Vagina (tissue), 2 donors: Measurements from ENCODE around the gene NUB1. TPM values are rescaled to one million over a fixed set of nuclear protein-coding genes. Genes with fewer than 3 reads are reported as not detected.

Source experiments
- DNase-seq, 2 donors: peaks; one replicate each; pipeline ENCODE4 v3.0.0-alpha.2; 2017; ENCODE audit errors: extremely low spot score in 2 of 2
- H3K27ac ChIP-seq: fragments of 200-600 bp; sonication (generic); one replicate; pipeline ENCODE4 v1.5.1; 2019
- H3K27me3 ChIP-seq: fragments of 200-600 bp; sonication (generic); one replicate; pipeline ENCODE4 v1.5.1; 2019
- H3K36me3 ChIP-seq, 2 donors: fragments of 200-600 bp; sonication (generic); one replicate each; pipeline ENCODE4 v1.5.1; 2017 to 2019
- H3K4me1 ChIP-seq: fragments of 200-600 bp; sonication (generic); one replicate; pipeline ENCODE4 v1.5.1; 2019
- H3K4me3 ChIP-seq, 2 donors: fragments of 200-600 bp; sonication (generic); 1 replicate in 1 of 2; 2 replicates in 1 of 2; pipeline ENCODE4 v1.5.1; 2016 to 2019
- H3K9me3 ChIP-seq: fragments of 200-600 bp; sonication (generic); one replicate; pipeline ENCODE4 v1.5.1; 2019
- CTCF ChIP-seq, 3 experiments: fragments of 450-650 bp in 2 of 3; fragments of 200-600 bp in 1 of 3; sonication (generic) in 1 of 3; IDR thresholded peaks; one replicate each; pipeline ENCODE4 v1.5.1; 2017 to 2019; ENCODE audit warnings: antibody characterized with exemption in 3 of 3, mild to moderate bottlenecking in 2 of 3, moderate library complexity in 2 of 3
- POLR2A ChIP-seq, 2 donors: fragments of 450-650 bp; IDR thresholded peaks; one replicate each; pipeline ENCODE4 v1.6.1; 2017; ENCODE audit warnings: antibody characterized with exemption in 2 of 2, mild to moderate bottlenecking in 2 of 2, moderate library complexity in 2 of 2
- POLR2AphosphoS5 ChIP-seq, 2 donors: sonication (generic); formaldehyde crosslinking; IDR thresholded peaks; one replicate each; pipeline ENCODE4 v1.9.0; 2017; ENCODE audit warnings: antibody characterized with exemption in 2 of 2, mild to moderate bottlenecking in 2 of 2, low read depth in 1 of 2; ENCODE audit not compliant: insufficient read depth in 1 of 2
- intact Hi-C: fragments of 100-400 bp; cut with DNase I; formaldehyde crosslinking; loops from one replicate; pipeline ENCODE4 v1.15.1; 2023
- total RNA-seq: library from RNA; depleted of rRNA; stranded (reverse); fragments of >200 nt; gene quantifications from one replicate; pipeline ENCODE4 v1.2.3, GENCODE V29; 2016

Gene NUB1
- total RNA-seq, 1 donor from 2014 or later = 46.2 TPM

GRCh38 chr7:151374726-151375125 is 33.1 kb downstream of the NUB1 start:
- H3K4me3 ChIP-seq = no peak overlapping the region
- no peaks in the 10 kb centered on the region for H3K27me3 ChIP-seq
- no peak overlapping the region for H3K27ac ChIP-seq
- H3K4me1 ChIP-seq = no peaks in the 10 kb centered on the region
- intact Hi-C loops = no loop called here
- no peaks in the 10 kb centered on the region for H3K9me3 ChIP-seq
- peaks cover 0 to 40% of the 10 kb centered on the region in 2 donors for H3K36me3 ChIP-seq
- TF ChIP-seq POLR2A (IDR thresholded peaks at IDR 0.05) (no peak), CTCF (IDR thresholded peaks at IDR 0.05) (no peak), POLR2AphosphoS5 (IDR thresholded peaks at IDR 0.05; ENCODE audit: insufficient read depth in 1 of 2, low read depth in 1 of 2) (no peak)
- DNase-seq = no peak

DNA sequence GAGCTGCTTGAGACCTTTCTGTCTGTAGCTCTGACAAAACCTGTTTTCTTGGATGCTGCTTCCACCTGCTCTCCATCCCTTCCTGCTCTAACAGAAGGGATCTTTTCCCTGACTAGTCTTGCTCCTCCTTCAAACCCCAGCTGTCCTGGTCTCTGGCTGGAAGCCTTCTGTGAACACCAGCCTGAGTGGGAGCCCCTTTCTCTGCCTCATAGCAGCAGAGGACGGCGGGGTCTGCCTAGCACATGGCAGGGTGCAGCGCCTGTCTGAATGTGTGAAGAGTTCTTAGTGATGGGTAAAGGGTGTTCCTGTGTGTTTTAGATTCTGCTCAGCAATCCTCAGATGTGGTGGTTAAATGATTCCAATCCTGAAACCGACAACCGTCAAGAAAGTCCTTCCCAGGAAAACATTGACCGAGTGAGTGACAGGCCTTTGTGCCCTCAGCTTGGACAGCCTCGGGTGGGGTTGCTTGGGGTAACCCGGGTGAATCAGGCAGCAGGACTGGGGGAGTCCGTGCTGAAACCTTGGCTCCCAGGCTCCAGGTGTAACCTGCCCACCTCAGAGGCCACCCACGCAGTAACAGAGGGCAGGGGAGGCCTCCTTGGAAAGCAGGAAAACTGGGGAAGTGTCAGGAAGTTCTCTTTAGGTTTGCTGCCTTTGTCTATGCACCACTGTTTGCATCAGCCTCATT is 34.1 kb downstream of the NUB1 start:
- H3K27ac ChIP-seq = no peak overlapping the region
- intact Hi-C loops = no loop called here
- peaks cover 0 to 35% of the 10 kb centered on the region in 2 donors for H3K36me3 ChIP-seq
- H3K4me1 ChIP-seq = no peaks in the 10 kb centered on the region
- TF ChIP-seq CTCF (IDR thresholded peaks at IDR 0.05) (no peak), POLR2AphosphoS5 (IDR thresholded peaks at IDR 0.05; ENCODE audit: insufficient read depth in 1 of 2, low read depth in 1 of 2) (no peak), POLR2A (IDR thresholded peaks at IDR 0.05) (no peak)
- H3K9me3 ChIP-seq = no peaks in the 10 kb centered on the region
- no peaks in the 10 kb centered on the region for H3K27me3 ChIP-seq
- no peak for DNase-seq
- no peak overlapping the region for H3K4me3 ChIP-seq

DNA sequence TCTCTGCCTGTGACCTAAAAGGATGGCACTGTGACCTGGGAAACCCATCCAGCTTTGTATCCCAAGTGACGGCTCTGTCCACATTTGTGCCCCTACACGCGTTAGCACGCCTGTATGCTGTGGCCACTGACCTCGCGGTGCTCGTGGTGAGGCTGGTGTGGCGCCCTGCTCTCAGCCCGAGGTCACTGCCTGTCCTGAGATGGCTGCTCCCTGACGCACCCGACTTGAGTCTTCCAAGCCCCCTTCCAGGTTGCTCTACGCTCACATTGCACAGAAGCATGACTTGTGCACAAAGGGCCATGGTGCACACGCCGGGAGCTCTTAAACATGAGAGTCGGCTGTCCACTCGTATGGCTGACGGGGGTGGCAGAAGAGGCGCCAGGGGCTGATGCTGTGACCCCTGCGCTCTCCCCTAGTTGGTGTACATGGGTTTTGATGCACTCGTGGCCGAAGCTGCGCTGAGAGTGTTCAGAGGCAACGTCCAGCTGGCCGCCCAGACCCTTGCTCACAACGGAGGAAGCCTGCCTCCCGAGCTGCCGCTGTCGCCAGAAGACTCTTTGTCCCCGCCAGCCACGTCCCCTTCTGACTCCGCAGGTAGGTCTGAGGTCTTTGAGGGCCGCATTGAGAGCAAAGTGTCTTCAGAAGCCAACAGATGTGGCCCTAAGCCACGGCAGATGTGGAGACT is 34.7 kb downstream of the NUB1 start:
- TF ChIP-seq POLR2AphosphoS5 (IDR thresholded peaks at IDR 0.05; ENCODE audit: insufficient read depth in 1 of 2, low read depth in 1 of 2) (no peak), POLR2A (IDR thresholded peaks at IDR 0.05) (no peak), CTCF (IDR thresholded peaks at IDR 0.05) (no peak)
- Histone ChIP-seq H3K4me1 (peaks cover 4% of the 10 kb centered on the region), H3K27me3 (no peaks in the 10 kb centered on the region), H3K27ac (no peak overlapping the region), H3K4me3 (no peak overlapping the region), H3K9me3 (no peaks in the 10 kb centered on the region), H3K36me3 (peaks cover 0 to 35% of the 10 kb centered on the region in 2 donors)
- no peak for DNase-seq
- intact Hi-C loops = no loop called here

GRCh38 chr7:151377406-151377805 is 35.8 kb downstream of the NUB1 start:
- no peak overlapping the region for H3K4me3 ChIP-seq
- TF ChIP-seq POLR2AphosphoS5 (IDR thresholded peaks at IDR 0.05; ENCODE audit: insufficient read depth in 1 of 2, low read depth in 1 of 2) (no peak), CTCF (IDR thresholded peaks at IDR 0.05) (no peak), POLR2A (IDR thresholded peaks at IDR 0.05) (no peak)
- H3K9me3 ChIP-seq = no peaks in the 10 kb centered on the region
- H3K36me3 ChIP-seq = peaks cover 0 to 35% of the 10 kb centered on the region in 2 donors
- H3K4me1 ChIP-seq = peaks cover 14% of the 10 kb centered on the region
- no peak for DNase-seq
- H3K27ac ChIP-seq = no peak overlapping the region
- H3K27me3 ChIP-seq = no peaks in the 10 kb centered on the region
- intact Hi-C loops = no loop called here

DNA sequence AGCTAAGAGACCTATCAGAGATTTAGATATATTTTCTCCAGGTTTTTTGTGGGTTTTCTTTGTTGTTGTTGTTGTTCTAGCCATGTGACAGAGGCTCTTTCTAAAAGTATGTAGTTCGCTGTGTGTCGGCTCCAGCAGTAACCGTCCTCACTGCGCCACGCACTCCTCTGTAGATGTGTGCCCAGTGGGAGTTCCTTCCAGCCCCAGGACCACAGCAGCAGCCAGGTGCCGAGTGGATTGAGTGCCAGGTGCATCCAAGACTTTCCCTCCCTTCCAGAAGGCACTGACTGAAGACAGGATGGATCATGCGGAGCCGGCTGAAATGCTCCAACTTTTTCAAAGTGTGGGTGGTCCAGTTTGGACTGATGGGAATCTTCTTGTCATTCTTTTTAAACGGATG is 36.4 kb downstream of the NUB1 start:
- intact Hi-C loops = no loop called here
- Histone ChIP-seq H3K36me3 (peaks cover 0 to 35% of the 10 kb centered on the region in 2 donors), H3K4me1 (peaks cover 15% of the 10 kb centered on the region), H3K9me3 (no peaks in the 10 kb centered on the region), H3K27ac (no peak overlapping the region), H3K27me3 (no peaks in the 10 kb centered on the region), H3K4me3 (no peak overlapping the region)
- no peak for DNase-seq
- no peak for TF ChIP-seq POLR2AphosphoS5 (IDR thresholded peaks at IDR 0.05; ENCODE audit: insufficient read depth in 1 of 2, low read depth in 1 of 2)
